Stimulated activated naive B cell treated with anti-CD40 and anti-IgM and Interleukin-4, amounts not matched to agents 10 μg/mL and 1 μg/mL and 100 μg/mL, for 72 hours (primary cell): ENCODE data around the gene PTGES2.
"Not testable (repeated sequence)": the region's sequence is repeated elsewhere in the genome, so short reads cannot be mapped to it uniquely, and the experiment has no call there.

ENCODE experiments used
- ATAC-seq, 2 donors: fragments of 150-1000 bp; cut with Tn5 transposase; replicated peaks; 2 replicates each; pipeline ENCODE4 v1.10.0; 2021; ENCODE audit warnings: moderate library complexity in 1 of 2
- DNase-seq: peaks from one replicate; pipeline ENCODE4 v3.0.0; 2021
- H3K27ac Mint-ChIP-seq: one replicate; pipeline ENCODE4 v1.8.0; 2022; ENCODE audit warnings: mild to moderate bottlenecking, mixed read lengths
- H3K27me3 Mint-ChIP-seq, 2 donors: one replicate each; pipeline ENCODE4 v1.8.0; 2022; ENCODE audit warnings: mixed read lengths in 2 of 2
- H3K36me3 Mint-ChIP-seq, 2 donors: one replicate each; pipeline ENCODE4 v1.8.0; 2022; ENCODE audit warnings: mixed read lengths in 2 of 2, mild to moderate bottlenecking in 1 of 2
- H3K4me1 Mint-ChIP-seq, 2 donors: one replicate each; pipeline ENCODE4 v1.8.0; 2022; ENCODE audit warnings: mixed read lengths in 2 of 2, mild to moderate bottlenecking in 1 of 2
- H3K4me3 Mint-ChIP-seq, 2 donors: one replicate each; pipeline ENCODE4 v1.8.0; 2022; ENCODE audit warnings: mild to moderate bottlenecking in 2 of 2, mixed read lengths in 2 of 2, moderate library complexity in 1 of 2
- H3K9me3 Mint-ChIP-seq, 2 donors: one replicate each; pipeline ENCODE4 v1.8.0; 2022; ENCODE audit warnings: mixed read lengths in 2 of 2, mild to moderate bottlenecking in 1 of 2

Gene PTGES2

DNA sequence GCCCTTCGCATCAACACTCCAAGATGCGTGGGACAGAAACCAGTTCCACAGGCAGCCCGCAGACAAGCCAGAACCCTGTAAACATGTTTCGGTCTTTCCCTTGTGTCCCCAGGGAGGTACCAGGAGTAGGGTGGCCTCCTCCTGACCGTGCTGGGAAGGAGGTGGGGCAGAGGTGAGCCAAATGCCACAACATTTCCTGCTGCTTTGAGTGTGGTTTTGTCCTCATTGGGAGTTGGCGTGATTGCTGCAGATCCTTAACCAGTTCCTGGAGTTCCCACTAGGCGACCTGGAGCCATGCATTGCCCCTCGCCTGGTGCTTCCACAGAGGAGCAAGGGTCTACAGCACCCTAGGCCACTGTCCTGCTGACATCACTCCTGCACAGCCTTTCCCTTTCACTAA, 8.0 kb upstream of the PTGES2 start:
- not testable (repeated sequence) for H3K36me3 Mint-ChIP-seq, H3K4me3 Mint-ChIP-seq, H3K27ac Mint-ChIP-seq, DNase-seq, H3K9me3 Mint-ChIP-seq
- ATAC-seq: peak in 1 of 2 donors; percentile 29
- Mint-ChIP-seq H3K4me1 (peaks cover 6 to 14% of the 10 kb centered on the region in 2 donors), H3K27me3 (peaks cover 26 to 43% of the 10 kb centered on the region in 2 donors)

DNA sequence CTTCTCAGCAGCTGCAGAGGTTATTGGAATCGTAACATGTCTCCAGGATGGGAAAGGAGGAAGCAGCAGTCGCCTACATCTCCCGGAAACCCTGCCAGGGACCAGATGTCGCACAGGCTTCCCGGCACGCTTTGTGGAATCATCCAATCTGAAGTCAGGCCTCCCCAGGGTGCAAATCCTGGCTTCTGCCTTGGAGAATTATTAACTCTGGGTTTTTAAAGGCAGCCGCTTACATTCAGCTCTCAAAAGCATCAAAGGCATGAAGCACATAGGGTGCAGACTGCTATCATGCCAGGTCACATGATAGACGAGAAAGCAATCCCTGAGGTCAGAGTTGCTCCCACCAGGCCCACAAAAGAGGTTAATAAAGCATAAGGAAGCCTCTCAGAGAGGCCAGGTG, 4.6 kb upstream of the PTGES2 start:
- not testable (repeated sequence) for DNase-seq, ATAC-seq, H3K4me3 Mint-ChIP-seq, H3K36me3 Mint-ChIP-seq, H3K27ac Mint-ChIP-seq, H3K9me3 Mint-ChIP-seq
- Mint-ChIP-seq H3K27me3 (peaks cover 24 to 31% of the 10 kb centered on the region in 2 donors), H3K4me1 (peaks cover 16 to 34% of the 10 kb centered on the region in 2 donors)

DNA sequence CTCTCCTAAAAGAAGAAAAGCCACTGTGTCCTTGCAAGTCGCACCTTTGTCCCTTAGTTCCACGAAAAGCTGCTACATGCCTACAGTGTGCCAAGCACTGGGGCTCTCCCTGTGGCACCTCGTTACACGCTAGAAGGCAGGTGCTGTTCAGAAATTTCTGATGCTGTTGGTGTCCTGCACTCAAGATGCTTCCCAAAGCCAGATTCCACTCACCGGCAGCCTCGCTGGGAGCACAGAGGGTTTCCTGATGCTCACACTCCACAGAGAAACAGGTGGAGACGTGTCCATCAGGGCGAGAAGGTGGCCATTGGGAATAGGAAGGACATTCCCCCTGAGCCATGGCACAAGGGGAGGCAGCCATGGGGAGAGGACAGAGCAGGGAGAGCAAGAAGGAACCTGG, 3.8 kb upstream of the PTGES2 start:
- H3K36me3 Mint-ChIP-seq, H3K9me3 Mint-ChIP-seq, H3K4me3 Mint-ChIP-seq, ATAC-seq, DNase-seq, H3K27ac Mint-ChIP-seq: not testable (repeated sequence)
- Mint-ChIP-seq H3K4me1 (peaks cover 16 to 36% of the 10 kb centered on the region in 2 donors), H3K27me3 (peaks cover 19 to 27% of the 10 kb centered on the region in 2 donors)

DNA sequence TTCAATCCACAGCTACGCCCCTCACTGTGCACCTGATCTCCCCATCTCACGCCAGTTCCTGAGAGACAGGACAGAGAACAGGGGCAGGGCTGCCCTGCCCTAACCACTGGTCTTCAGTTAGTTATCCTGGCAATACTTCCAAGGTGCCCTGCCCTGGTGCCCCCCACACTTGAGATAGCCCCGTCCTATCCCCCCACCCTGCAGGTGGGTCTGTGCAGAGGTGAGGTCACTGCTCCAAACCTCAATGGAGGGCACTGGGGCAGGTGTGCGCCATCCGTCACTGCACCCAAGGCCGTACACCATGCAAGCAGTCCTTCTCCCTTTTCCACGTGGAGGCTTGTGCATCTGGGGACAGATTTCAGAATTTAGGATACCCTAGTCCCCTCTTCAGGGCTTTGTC, 3.1 kb upstream of the PTGES2 start:
- not testable (repeated sequence) for ATAC-seq, H3K9me3 Mint-ChIP-seq, DNase-seq, H3K4me3 Mint-ChIP-seq, H3K27ac Mint-ChIP-seq
- H3K4me1 Mint-ChIP-seq: peaks cover 23 to 38% of the 10 kb centered on the region in 2 donors
- peaks cover 2 to 11% of the 10 kb centered on the region in 2 donors for H3K36me3 Mint-ChIP-seq
- peaks cover 15 to 22% of the 10 kb centered on the region in 2 donors for H3K27me3 Mint-ChIP-seq

DNA sequence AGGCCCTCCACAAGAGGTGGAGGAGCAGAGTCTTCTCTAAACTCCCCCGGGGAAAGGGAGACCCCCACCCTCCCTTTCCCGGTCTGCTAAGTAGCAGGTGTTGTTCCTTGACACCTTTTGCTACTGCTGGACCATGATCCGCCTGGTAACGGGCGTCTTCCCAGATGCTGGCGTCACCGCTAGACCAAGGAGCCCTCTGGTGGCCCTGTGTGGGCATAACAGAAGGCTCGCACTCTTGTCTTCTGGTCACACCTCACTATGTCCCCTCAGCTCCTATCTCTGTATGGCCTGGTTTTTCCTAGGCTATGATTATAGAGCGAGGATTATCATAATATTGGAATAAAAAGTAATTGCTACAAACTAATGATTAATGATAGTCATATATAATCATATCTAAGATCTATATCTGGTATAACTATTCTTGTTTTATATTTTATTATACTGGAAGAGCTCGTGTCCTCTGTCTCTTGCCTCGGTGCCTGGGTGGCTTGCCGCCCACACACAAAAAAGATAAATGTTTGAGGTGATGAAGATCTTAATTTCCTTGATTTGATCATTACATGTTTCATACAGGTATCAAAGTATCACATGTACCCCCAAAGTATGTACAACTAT, 2.6 kb upstream of the PTGES2 start:
- Mint-ChIP-seq H3K27me3 (peaks cover 14 to 17% of the 10 kb centered on the region in 2 donors), H3K4me1 (peaks cover 25 to 39% of the 10 kb centered on the region in 2 donors), H3K4me3 (peak overlapping the region in 1 of 2 donors; percentile 29), H3K36me3 (peaks cover 2 to 14% of the 10 kb centered on the region in 2 donors)
- not testable (repeated sequence) for H3K27ac Mint-ChIP-seq, DNase-seq, H3K9me3 Mint-ChIP-seq, ATAC-seq

DNA sequence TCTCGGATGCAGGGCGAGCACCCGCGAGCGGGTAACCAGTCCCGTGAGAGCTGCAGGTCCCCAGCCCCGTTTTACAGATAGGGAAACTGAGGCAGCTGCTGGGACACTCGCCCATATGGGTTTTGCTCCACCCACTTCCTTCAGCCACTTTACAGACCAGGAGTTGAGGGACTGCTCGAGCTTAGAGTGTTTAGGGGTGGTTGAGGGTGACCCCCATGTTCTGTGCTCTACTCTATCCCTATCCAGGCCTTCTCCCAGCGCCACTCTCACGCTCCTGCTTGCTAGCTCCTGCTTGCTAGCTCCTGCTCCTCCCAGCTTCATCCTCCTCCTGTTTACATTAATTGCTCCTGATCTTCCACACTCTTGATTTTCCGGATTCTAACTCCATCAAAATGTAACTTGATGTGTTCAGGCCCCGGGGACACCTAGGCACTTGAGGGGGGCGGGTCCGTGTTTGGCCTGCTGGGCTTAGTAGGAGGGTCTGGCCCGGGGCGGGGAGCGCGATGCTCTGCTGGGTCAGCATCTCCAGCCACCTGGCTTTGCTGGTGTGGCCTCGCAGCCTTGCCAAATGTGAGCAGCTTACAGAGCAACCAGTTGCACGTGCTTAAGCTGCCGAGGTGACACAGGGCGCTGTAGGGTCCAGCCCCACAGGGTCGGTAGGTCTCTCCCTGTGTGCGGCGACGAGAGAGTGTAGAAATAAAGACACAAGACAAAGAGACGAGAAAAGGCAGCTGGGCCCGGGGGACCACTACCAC, 1.5 kb upstream of the PTGES2 start:
- Mint-ChIP-seq H3K27ac (peak overlapping the region; percentile 100), H3K27me3 (peaks cover 14 to 16% of the 10 kb centered on the region in 2 donors)

DNA sequence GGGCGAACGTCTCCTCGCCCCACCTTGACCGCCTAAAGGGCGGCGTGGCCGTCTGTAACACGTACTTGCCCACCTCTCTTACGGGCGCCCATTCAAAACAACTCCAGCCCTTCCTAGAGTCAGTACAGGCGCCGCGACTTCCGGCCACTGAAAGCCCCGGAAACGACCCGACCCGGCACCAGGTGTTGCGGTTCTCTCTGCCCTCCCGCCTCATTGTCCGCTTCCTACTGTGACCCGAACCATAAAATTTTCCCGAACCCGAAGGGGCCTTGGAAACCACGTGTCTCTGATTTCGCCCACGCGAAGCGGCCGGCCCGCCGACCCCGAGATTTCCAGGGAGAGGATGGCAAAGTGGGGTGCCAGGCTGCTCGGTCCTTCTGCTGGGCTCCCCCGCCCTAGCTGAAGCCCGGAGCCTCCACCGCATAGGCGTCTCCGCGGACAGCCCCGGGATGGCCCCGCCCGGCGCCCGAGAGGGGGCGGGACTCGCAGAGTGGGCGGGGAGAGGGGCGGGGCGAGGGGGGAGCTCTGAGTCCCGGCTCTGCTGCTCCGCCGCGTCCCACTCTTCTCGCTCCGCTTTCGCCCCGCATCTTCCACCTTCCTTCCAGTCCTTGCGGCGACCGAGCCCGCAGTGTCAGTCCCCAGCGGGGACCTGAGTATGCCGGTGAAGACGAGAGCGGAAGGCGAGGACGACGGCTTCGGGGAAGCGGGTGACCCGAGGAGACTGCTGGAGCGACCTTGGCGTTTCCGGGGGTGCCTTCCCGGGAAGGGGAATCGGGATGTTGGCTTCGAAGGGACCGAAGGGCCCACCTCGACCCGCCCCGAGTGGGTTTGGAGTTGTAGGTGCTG, 684 bp upstream of the PTGES2 start:
- H3K4me1 Mint-ChIP-seq: peaks cover 30 to 50% of the 10 kb centered on the region in 2 donors

More for the DNA sequence above, 1.5 kb upstream of the PTGES2 start:
- Mint-ChIP-seq H3K4me3 (peak overlapping the region; percentile 96 to 97), H3K4me1 (peaks cover 29 to 47% of the 10 kb centered on the region in 2 donors), H3K36me3 (peaks cover 6 to 25% of the 10 kb centered on the region in 2 donors), H3K9me3 (peaks cover 4 to 6% of the 10 kb centered on the region in 2 donors)
- no peak for ATAC-seq
- no peak for DNase-seq

DNA sequence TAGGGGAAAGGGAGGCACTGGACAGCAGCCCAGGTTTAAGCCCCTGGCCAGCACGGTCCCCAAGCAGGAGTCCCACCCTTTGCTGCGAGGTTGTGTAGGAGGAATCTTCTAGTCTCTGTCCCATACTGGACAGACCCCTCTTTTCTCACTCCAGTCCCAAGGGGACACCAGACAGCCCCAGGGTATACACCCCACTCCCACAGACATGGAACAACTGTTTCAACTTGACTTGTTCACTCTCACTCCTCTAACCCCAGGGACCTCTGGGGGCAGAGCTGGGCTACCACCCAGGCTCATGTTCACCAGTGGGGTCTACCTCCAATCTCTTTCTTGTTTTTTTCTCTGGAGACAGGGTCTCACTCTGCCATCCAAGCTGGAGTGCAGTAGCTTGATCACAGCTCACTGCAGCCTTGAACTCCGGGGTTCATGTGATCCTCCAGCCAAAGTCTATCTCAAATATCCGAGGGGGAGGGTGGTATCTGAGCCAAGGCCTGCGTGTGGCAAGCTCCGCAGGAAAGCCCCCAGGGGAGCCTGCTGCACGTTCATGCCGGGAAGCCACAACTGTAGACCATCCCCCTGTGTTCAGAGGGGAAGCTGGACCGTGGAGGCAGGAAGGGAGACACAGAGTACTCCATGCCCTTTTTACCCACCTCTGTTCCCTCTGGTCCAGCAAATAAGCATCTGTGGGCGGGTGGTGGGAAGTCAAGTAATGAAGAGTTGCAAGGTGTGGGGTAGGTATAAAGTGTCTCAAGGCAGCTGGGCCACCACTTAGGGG, 1.8 kb downstream of the PTGES2 start:
- peak overlapping the region; percentile 96 to 97 for H3K4me3 Mint-ChIP-seq
- H3K9me3 Mint-ChIP-seq: peaks cover 4 to 6% of the 10 kb centered on the region in 2 donors
- DNase-seq: peak; percentile 41
- H3K27ac Mint-ChIP-seq: peak overlapping the region; percentile 87
- H3K4me1 Mint-ChIP-seq: peaks cover 30 to 47% of the 10 kb centered on the region in 2 donors
- H3K36me3 Mint-ChIP-seq: peaks cover 16 to 46% of the 10 kb centered on the region in 2 donors
- no peaks in the 10 kb centered on the region for H3K27me3 Mint-ChIP-seq
- ATAC-seq: peak in 1 of 2 donors; percentile 24

More for the DNA sequence above, 684 bp upstream of the PTGES2 start:
- Mint-ChIP-seq H3K9me3 (peaks cover 4 to 6% of the 10 kb centered on the region in 2 donors), H3K4me3 (peak overlapping the region; percentile 96 to 97), H3K27me3 (peaks cover 13 to 15% of the 10 kb centered on the region in 2 donors), H3K27ac (peak overlapping the region; percentile 100), H3K36me3 (peaks cover 13 to 31% of the 10 kb centered on the region in 2 donors)
- ATAC-seq: peak; percentile 74 to 80
- DNase-seq: peak; percentile 86

DNA sequence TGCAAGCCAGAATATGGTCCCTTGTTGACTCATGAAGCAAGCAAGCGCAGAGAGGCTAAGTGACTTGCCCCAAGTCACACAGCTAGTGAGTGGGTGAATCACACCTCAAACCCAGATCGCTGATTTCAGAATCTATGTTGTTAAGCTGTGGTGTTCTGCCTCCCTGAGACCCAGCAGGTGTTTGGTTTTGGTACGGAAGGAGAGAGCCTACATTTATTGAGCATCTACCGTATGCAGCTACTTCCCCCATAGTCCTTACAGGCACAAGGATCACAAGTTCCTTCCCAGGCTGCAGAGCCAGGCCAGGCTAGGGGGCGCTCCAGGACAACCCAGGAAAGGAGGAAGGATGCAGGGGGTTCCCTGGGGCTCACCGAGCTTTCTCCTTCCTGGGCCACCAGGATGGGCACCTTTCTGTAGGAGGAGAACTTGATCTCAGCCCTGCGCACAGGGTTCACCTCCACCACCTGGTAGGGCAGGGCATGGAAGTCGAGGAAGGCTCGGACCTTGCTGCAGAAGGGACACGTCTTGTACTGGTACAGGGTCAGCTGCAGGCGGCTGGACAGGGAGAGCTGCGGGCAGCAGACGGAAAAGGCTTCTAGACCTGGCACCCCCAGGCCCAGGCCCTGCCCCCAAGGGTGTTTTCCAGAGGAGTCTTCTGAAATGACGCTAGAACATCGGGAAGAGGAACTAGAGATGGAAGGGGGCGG, 2.5 kb downstream of the PTGES2 start:
- Mint-ChIP-seq H3K4me1 (peaks cover 30 to 47% of the 10 kb centered on the region in 2 donors), H3K27me3 (no peaks in the 10 kb centered on the region), H3K4me3 (peak overlapping the region; percentile 63 to 97), H3K9me3 (peaks cover 4 to 6% of the 10 kb centered on the region in 2 donors), H3K27ac (peak overlapping the region; percentile 87), H3K36me3 (peaks cover 21 to 49% of the 10 kb centered on the region in 2 donors)
- no peak for DNase-seq
- peak in 1 of 2 donors; percentile 1 for ATAC-seq

DNA sequence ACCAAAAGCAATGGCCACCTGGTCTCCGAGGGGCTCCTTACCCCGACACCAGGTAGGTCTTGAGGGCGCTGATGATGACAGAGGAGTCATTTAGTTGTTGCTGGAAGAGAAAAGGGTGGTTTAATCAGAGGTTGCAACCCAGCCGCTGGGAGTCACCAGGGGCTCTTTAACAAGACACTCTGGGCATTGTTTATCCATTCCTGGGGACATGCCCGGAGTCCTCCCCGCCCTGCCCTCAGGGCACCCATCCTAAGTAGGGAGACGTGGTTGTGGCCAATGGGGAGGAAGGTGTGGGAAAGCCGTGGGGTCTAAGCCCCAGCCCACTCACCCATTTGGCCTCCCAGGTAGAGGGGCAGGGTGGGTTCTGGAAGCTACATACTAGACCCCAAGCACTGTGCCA, 3.1 kb downstream of the PTGES2 start:
- no peaks in the 10 kb centered on the region for H3K27me3 Mint-ChIP-seq
- H3K36me3 Mint-ChIP-seq: peaks cover 21 to 49% of the 10 kb centered on the region in 2 donors
- DNase-seq: no peak
- H3K27ac Mint-ChIP-seq: no peak overlapping the region
- no peak overlapping the region for H3K4me3 Mint-ChIP-seq
- no peak for ATAC-seq
- H3K9me3 Mint-ChIP-seq: peaks cover 3 to 5% of the 10 kb centered on the region in 2 donors
- H3K4me1 Mint-ChIP-seq: peaks cover 28 to 44% of the 10 kb centered on the region in 2 donors

DNA sequence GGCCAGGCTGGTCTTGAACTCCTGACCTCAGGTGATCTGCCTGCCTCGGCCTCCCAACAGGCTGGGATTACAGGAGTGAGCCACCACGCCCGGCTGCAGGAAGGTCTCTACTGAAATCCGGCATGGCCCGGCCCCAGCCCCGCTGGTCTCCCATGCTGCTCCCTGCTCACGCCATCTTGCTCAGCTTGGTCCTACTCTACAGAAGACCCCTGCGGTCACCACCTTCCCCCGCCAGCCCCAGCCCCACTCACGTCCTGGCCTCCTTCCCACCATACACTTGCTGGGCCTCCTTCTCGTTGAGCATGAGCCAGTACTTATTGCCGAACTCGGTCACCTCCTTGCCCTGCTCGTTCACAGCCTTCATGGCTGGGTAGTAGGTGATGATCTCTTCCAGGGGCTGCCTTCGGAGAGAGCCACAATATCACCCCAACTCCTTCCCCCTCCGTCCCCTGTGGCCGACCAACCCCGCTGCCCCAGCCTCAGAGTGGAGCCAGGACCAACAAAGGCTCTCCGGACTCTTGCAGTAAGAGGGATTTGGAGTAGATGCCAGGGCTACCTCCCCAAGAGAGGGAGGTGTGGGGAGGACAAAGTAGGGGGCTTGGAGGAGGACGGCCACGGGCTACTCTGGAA, 4.0 kb downstream of the PTGES2 start:
- DNase-seq: no peak
- H3K9me3 Mint-ChIP-seq: no peaks in the 10 kb centered on the region
- no peak for ATAC-seq
- peaks cover 23 to 36% of the 10 kb centered on the region in 2 donors for H3K4me1 Mint-ChIP-seq
- no peaks in the 10 kb centered on the region for H3K27me3 Mint-ChIP-seq
- H3K4me3 Mint-ChIP-seq: no peak overlapping the region
- peak overlapping the region; percentile 37 for H3K27ac Mint-ChIP-seq
- peaks cover 21 to 49% of the 10 kb centered on the region in 2 donors for H3K36me3 Mint-ChIP-seq

DNA sequence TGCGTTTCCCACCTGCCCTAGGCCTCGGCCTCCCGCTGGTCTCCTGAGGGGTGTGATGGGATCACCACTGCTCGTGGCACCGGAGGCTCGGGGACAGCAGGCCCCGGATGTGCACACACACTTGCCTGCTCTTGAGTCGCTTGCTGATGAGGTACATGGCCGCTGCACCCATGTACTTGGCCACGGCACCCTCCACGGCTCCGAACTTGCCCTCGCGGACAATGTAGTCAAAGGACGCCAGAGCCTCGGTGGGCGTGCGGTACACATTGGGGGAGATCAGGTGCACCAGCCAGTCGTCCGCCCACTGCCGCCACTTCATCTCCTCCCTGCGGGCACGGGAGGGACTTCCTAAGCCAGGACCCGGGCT, 4.7 kb downstream of the PTGES2 start:
- Mint-ChIP-seq H3K36me3 (peaks cover 19 to 45% of the 10 kb centered on the region in 2 donors), H3K9me3 (no peaks in the 10 kb centered on the region), H3K4me3 (no peak overlapping the region), H3K27ac (no peak overlapping the region), H3K4me1 (peaks cover 29 to 36% of the 10 kb centered on the region in 2 donors), H3K27me3 (no peaks in the 10 kb centered on the region)
- DNase-seq: no peak
- no peak for ATAC-seq
